K562 (cell line): ENCODE results near the gene SYNGR1. TPM values are rescaled to one million over a fixed set of nuclear protein-coding genes. Genes with fewer than 3 reads are reported as not detected.

Experiments
- C11orf30 ChIP-seq: fragments of 450-650 bp; IDR thresholded peaks from 2 replicates; pipeline ENCODE4 v1.6.1; 2016; ENCODE audit warnings: low read depth, mild to moderate bottlenecking
- CREB1 ChIP-seq, 2 experiments: sonication (generic) in 1 of 2; formaldehyde crosslinking in 1 of 2; IDR thresholded peaks; 2 replicates each; pipeline versions ENCODE4 v1.6.1 to v1.8.0; 2012 to 2022; ENCODE audit warnings: inconsistent platforms in 1 of 2, mild to moderate bottlenecking in 1 of 2, missing genetic modification reagents in 1 of 2, moderate library complexity in 1 of 2
- FOXP1 ChIP-seq: sonication (generic); formaldehyde crosslinking; IDR thresholded peaks from 2 replicates; pipeline ENCODE4 v1.8.0; 2022; ENCODE audit warnings: mild to moderate bottlenecking, missing genetic modification reagents
- HDAC1 ChIP-seq, 2 experiments: fragments of 450-650 bp; IDR thresholded peaks; 2 replicates each; pipeline ENCODE4 v1.6.1; 2016 to 2017; ENCODE audit warnings: inconsistent platforms in 1 of 2, mild to moderate bottlenecking in 1 of 2, moderate library complexity in 1 of 2
- JUN ChIP-seq, 2 experiments: sonication (generic) in 1 of 2; formaldehyde crosslinking in 1 of 2; IDR thresholded peaks; 2 replicates each; pipeline versions ENCODE4 v1.6.1 to v1.8.0; 2012 to 2022; ENCODE audit warnings: borderline replicate concordance in 2 of 2, mild to moderate bottlenecking in 2 of 2, improper control_type of control experiment in 1 of 2, low read depth in 1 of 2, low read length in 1 of 2, missing genetic modification reagents in 1 of 2
- MITF ChIP-seq: IDR thresholded peaks from 2 replicates; pipeline ENCODE4 v1.6.1; 2014; ENCODE audit warnings: antibody characterized with exemption
- MYC ChIP-seq, 2 experiments: fragments of 250-450 bp in 1 of 2; sonication (Bioruptor Pico) in 1 of 2; IDR thresholded peaks; 2 replicates each; pipeline versions ENCODE4 v1.5.1 to v1.6.1; 2012 to 2021; ENCODE audit warnings: low read depth in 2 of 2, borderline replicate concordance in 1 of 2, improper control_type of control experiment in 1 of 2, low read length in 1 of 2, mild to moderate bottlenecking in 1 of 2, moderate library complexity in 1 of 2
- NCOA4 ChIP-seq: fragments of 450-650 bp; IDR thresholded peaks from 2 replicates; pipeline ENCODE4 v1.6.1; 2018; ENCODE audit warnings: mild to moderate bottlenecking; ENCODE audit not compliant: partially characterized antibody
- RBM22 ChIP-seq: fragments of 200-400 bp; formaldehyde crosslinking; IDR thresholded peaks from 2 replicates; pipeline ENCODE4 v1.6.1; 2018; ENCODE audit warnings: low read length, low read depth; ENCODE audit not compliant: poor library complexity, severe bottlenecking
- SAP30 ChIP-seq: fragments of 200-600 bp; sonication (generic); IDR thresholded peaks from 2 replicates; pipeline ENCODE4 v1.6.1; 2012; ENCODE audit warnings: borderline replicate concordance, low read depth, mild to moderate bottlenecking, moderate library complexity, low read length, control low read depth, inconsistent platforms; ENCODE audit not compliant: insufficient read depth, poor library complexity, severe bottlenecking
- SP2 ChIP-seq: IDR thresholded peaks from 2 replicates; pipeline ENCODE4 v1.6.1; 2011; ENCODE audit warnings: mild to moderate bottlenecking, low read depth, low read length, moderate library complexity; ENCODE audit not compliant: poor library complexity, severe bottlenecking; ENCODE audit errors: extremely low read depth
- ZBTB7A ChIP-seq: IDR thresholded peaks from 2 replicates; pipeline ENCODE4 v1.6.1; 2011; ENCODE audit warnings: low read depth, mild to moderate bottlenecking, low read length, moderate library complexity, borderline replicate concordance; ENCODE audit not compliant: control insufficient read depth
- ZNF197 ChIP-seq: fragments of 200-800 bp; sonication (Bioruptor generic); IDR thresholded peaks from 2 replicates; pipeline ENCODE4 v1.6.1; 2016; ENCODE audit warnings: low read depth, missing genetic modification characterization, missing compliant biosample characterization
- ZNF655 ChIP-seq: fragments of 250-450 bp; sonication (Bioruptor Pico); IDR thresholded peaks from 2 replicates; pipeline ENCODE4 v1.5.0; 2021
- polyA plus RNA-seq, 8 experiments: library from polyadenylated mRNA; depleted of rRNA in 4 of 8; stranded (reverse) in 5 of 8; unstranded in 3 of 8; fragments of >200 nt; fragmentation: Nextera tagmentation in 2 of 8; fragmentation: Illumina TruSeq in 1 of 8; extraction: Ambion mirVana in 2 of 8; extraction: Trizol in 1 of 8; gene quantifications; 2 replicates each; pipeline versions ENCODE4 v1.2.1 to v1.2.3, GENCODE V29; 2011 to 2014; ENCODE audit warnings: inconsistent platforms in 1 of 8, missing spikeins in 1 of 8
- total RNA-seq, 7 experiments: library from RNA; depleted of rRNA in 6 of 7; stranded (reverse); fragments of >200 nt in 6 of 7; fragmentation: Illumina TruSeq in 2 of 7; extraction: Trizol in 2 of 7; gene quantifications; 2 replicates each; pipeline versions ENCODE4 v1.2.1 to v1.2.3, GENCODE V29; 2011 to 2021; ENCODE audit warnings: low replicate concordance in 1 of 7
- TF ChIP-seq, protein P1 (sequence below): sonication (generic); formaldehyde crosslinking; IDR thresholded peaks from 2 replicates; pipeline ENCODE4 v1.9.0; 2022; ENCODE audit warnings: mild to moderate bottlenecking, missing genetic modification reagents
- TF ChIP-seq, protein P2 (sequence below), 2 experiments: IDR thresholded peaks; 2 replicates each; pipeline ENCODE4 v1.6.1; 2012; ENCODE audit warnings: improper control_type of control experiment in 2 of 2, low read depth in 2 of 2, low read length in 2 of 2, borderline replicate concordance in 1 of 2

The SYNGR1 gene
- total and polyA plus RNA-seq, 9 of the 15 experiments (the other 6 are each of a cell fraction or from before 2014, with no cell fraction given), result 1.8 to 15.9 (median 5.5) TPM

GRCh38 chr22:39319284-39320022 is 30.3 kb upstream of the SYNGR1 start, which contains the start of gene RPL3 (continued):
- no peak for TF ChIP-seq MITF
- peak; percentile 99 for TF ChIP-seq RBM22
- TF ChIP-seq SP2, result no peak
- TF ChIP-seq, protein P1, sequence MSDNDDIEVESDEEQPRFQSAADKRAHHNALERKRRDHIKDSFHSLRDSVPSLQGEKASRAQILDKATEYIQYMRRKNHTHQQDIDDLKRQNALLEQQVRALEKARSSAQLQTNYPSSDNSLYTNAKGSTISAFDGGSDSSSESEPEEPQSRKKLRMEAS (CRISPR knock-in tag), result peak; percentile 77
- TF ChIP-seq, protein P2, sequence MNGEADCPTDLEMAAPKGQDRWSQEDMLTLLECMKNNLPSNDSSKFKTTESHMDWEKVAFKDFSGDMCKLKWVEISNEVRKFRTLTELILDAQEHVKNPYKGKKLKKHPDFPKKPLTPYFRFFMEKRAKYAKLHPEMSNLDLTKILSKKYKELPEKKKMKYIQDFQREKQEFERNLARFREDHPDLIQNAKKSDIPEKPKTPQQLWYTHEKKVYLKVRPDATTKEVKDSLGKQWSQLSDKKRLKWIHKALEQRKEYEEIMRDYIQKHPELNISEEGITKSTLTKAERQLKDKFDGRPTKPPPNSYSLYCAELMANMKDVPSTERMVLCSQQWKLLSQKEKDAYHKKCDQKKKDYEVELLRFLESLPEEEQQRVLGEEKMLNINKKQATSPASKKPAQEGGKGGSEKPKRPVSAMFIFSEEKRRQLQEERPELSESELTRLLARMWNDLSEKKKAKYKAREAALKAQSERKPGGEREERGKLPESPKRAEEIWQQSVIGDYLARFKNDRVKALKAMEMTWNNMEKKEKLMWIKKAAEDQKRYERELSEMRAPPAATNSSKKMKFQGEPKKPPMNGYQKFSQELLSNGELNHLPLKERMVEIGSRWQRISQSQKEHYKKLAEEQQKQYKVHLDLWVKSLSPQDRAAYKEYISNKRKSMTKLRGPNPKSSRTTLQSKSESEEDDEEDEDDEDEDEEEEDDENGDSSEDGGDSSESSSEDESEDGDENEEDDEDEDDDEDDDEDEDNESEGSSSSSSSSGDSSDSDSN (IDR thresholded peaks at IDR 0.05; ENCODE audit: borderline replicate concordance in 1 of 2, low read depth in 2 of 2, low read length in 2 of 2), result no peak
- TF ChIP-seq FOXP1 (CRISPR knock-in tag), result peak; percentile 60; the same call in 1 of the 2 replicates
- TF ChIP-seq C11orf30, result peak; percentile 32
- TF ChIP-seq MYC (IDR thresholded peaks at IDR 0.05; ENCODE audit: low read depth, low read length), result peak; percentile 92
- TF ChIP-seq MYC (CRISPR knock-in tag; IDR thresholded peaks at IDR 0.05; ENCODE audit: borderline replicate concordance, low read depth), result 0 out of 2 replicates have a peak, but pooled peaks have one; percentile 59
- peak; percentile 95 for TF ChIP-seq ZBTB7A
- TF ChIP-seq NCOA4, result peak; percentile 21
- peak; percentile 60 for TF ChIP-seq CREB1 (IDR thresholded peaks at IDR 0.05)
- TF ChIP-seq CREB1 (CRISPR knock-in tag; IDR thresholded peaks at IDR 0.05), result peak; percentile 85
- peak in 1 of 2 experiments; percentile 39; a peak in 2 of 4 replicates for TF ChIP-seq HDAC1 (IDR thresholded peaks at IDR 0.05)
- TF ChIP-seq JUN (IDR thresholded peaks at IDR 0.05; ENCODE audit: borderline replicate concordance, low read depth, low read length), result peak; percentile 77
- 0 out of 2 replicates have a peak, but pooled peaks have one; percentile 70 for TF ChIP-seq JUN (CRISPR knock-in tag; IDR thresholded peaks at IDR 0.05; ENCODE audit: borderline replicate concordance)
- no peak for TF ChIP-seq ZNF655 (CRISPR knock-in tag)
- no peak for TF ChIP-seq SAP30
- peak; percentile 71 for TF ChIP-seq ZNF197 (CRISPR knock-in tag)
